ENCODE data around the gene PLCH1.

GRCh38 chr3:155365178-155365783 is 379.6 kb downstream of the PLCH1 start:
- TF ChIP-seq MAX (IDR thresholded peaks at IDR 0.05) (no peak), CTCF (IDR thresholded peaks at IDR 0.05; ENCODE audit: low read depth, low read length, missing input control) (no peak), RAD21 (IDR thresholded peaks at IDR 0.05) (no peak), SP1 (IDR thresholded peaks at IDR 0.05) (no peak)
